Measurements from ENCODE around the gene LPO. TPM values are rescaled to one million over a fixed set of nuclear protein-coding genes. Genes with fewer than 3 reads are reported as not detected.

LPO gene
- total and polyA plus RNA-seq, 9 of the 15 experiments (the other 6 are each of a cell fraction or from before 2014, with no cell fraction given), result 0.07 to 0.11 TPM; not detected in 7

GRCh38 chr17:58210922-58211321 lies 27.5 kb upstream of the LPO start:
- in situ Hi-C loops (cut with MboI), result no loop called here
- POLR2A ChIA-PET, result no interaction called here
- DNase-seq (ENCODE audit: extremely low read depth in 1 of 4, low spot score in 3 of 4) (peak in 2 of 4 experiments; percentile 26 to 41), FAIRE-seq (peak; percentile 59), ATAC-seq (peak; percentile 54; the same call in 2 of the 3 replicates)
- Histone ChIP-seq H3K9me3 (replicated peaks; ENCODE audit: control insufficient read depth, insufficient read depth, low read depth, low read length) (no peaks in the 10 kb centered on the region), H3K4me3 (no peak overlapping the region), H3K36me3 (ENCODE audit: control insufficient read depth, insufficient read depth, low read length) (peaks cover 71% of the 10 kb centered on the region; the same call in 2 of the 3 replicates), H3K4me2 (ENCODE audit: insufficient read depth, low read length) (no peak overlapping the region), H3K79me2 (ENCODE audit: control insufficient read depth, insufficient read depth, low read length) (no peaks in the 10 kb centered on the region), H4K20me1 (replicated peaks; ENCODE audit: control insufficient read depth, insufficient read depth, low read length) (no peaks in the 10 kb centered on the region), H3K27ac (ENCODE audit: extremely low read depth, low read depth, low read length) (no peak overlapping the region), H2AFZ (ENCODE audit: low read depth, low read length) (no peak overlapping the region), H3K27me3 (ENCODE audit: control insufficient read depth in 2 of 2, insufficient read depth in 2 of 2, low read length in 2 of 2) (no peaks in the 10 kb centered on the region), H3K4me1 (replicated peaks in 1 of 2; ENCODE audit: control insufficient read depth in 2 of 2, insufficient read depth in 2 of 2, low read length in 2 of 2) (no peaks in the 10 kb centered on the region; a peak in 1 of 5 replicates), H3K9me1 (ENCODE audit: control insufficient read depth, insufficient read depth, low read length) (no peaks in the 10 kb centered on the region), H3K9ac (ENCODE audit: insufficient read depth in 1 of 2, low read depth in 2 of 2, low read length in 2 of 2) (no peak overlapping the region)
- CTCF ChIA-PET (ENCODE audit: low intra/inter-chr PET ratio), result interaction anchor here (0.7 kb wide), 1 partner anchor 236 kb away, joined by 3 read pairs; no protein-coding TSS in a partner anchor
- BruUV-seq (replicated peaks), result no TSS peak
- intact Hi-C loops (cut with micrococcal nuclease), result no loop called here
- TF ChIP-seq XRCC5 (IDR thresholded peaks at IDR 0.05; ENCODE audit: low read depth, low read length) (no peak), CTCF (IDR thresholded peaks at IDR 0.05 in 2 of 3, conservative IDR thresholded peaks at IDR 0.05 in 1 of 3; ENCODE audit: insufficient read depth in 2 of 3, low read depth in 1 of 3, low read length in 3 of 3) (peak; percentile 35 to 58 (median 51); a peak in 5 of 6 replicates), RAD21 (CRISPR knock-in tag; conservative IDR thresholded peaks at IDR 0.05 in 1 of 2, IDR thresholded peaks at IDR 0.05 in 1 of 2) (peak in 1 of 2 experiments; percentile 23; a peak in 1 of 4 replicates)
- 62% methylated on average over 5 of the region's 5 CpGs for WGBS (ENCODE audit: insufficient coverage, low coverage, missing lambda C conversion rate)

All from K562 (cell line).